ENCODE results near the gene AACS. TPM values are rescaled to one million over a fixed set of nuclear protein-coding genes. Genes with fewer than 3 reads are reported as not detected.

Gene AACS
- total RNA-seq, 1 experiment from 2014 or later: 46.8 TPM

DNA sequence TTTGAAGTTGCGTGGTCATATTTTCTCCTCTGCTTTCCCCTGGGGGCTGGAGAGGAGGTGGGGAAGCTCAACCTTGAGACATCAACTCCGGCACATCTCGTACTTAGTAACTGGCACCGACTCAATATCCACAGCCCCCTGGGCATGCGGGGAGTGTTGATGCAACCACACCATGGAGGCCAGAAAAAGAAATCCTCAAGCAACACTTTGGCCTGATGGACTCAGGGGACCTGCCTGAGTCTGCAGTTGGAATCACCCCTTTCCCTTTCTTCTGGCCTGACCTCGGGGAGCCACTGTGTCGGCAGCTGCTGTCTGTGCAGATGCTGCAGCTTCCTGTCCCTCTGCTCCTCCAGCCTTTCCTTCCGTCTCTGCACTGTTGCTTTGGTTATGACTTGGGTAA, 11.4 kb upstream of the AACS start:
- Histone ChIP-seq H3K9me3 (ENCODE audit: insufficient read depth, low read depth) (no peaks in the 10 kb centered on the region), H3K9me2 (ENCODE audit: insufficient read depth) (no peaks in the 10 kb centered on the region), H3K4me2 (no peak overlapping the region), H3F3A (ENCODE audit: insufficient read depth, low read depth) (no peaks in the 10 kb centered on the region), H3K27ac (no peak overlapping the region), H3K4me1 (replicated peaks; ENCODE audit: insufficient read depth) (no peaks in the 10 kb centered on the region), H2AFZ (no peak overlapping the region), H3K27me3 (ENCODE audit: insufficient read depth, low read depth) (no peaks in the 10 kb centered on the region), H3K79me2 (ENCODE audit: low read depth) (no peaks in the 10 kb centered on the region), H3K36me3 (ENCODE audit: low read depth) (no peaks in the 10 kb centered on the region), H4K20me1 (ENCODE audit: insufficient read depth) (no peaks in the 10 kb centered on the region), H3K4me3 (no peak overlapping the region)
- TF ChIP-seq EZH2 (IDR thresholded peaks at IDR 0.05; ENCODE audit: low read depth): no peak
- TF ChIP-seq, protein P1, sequence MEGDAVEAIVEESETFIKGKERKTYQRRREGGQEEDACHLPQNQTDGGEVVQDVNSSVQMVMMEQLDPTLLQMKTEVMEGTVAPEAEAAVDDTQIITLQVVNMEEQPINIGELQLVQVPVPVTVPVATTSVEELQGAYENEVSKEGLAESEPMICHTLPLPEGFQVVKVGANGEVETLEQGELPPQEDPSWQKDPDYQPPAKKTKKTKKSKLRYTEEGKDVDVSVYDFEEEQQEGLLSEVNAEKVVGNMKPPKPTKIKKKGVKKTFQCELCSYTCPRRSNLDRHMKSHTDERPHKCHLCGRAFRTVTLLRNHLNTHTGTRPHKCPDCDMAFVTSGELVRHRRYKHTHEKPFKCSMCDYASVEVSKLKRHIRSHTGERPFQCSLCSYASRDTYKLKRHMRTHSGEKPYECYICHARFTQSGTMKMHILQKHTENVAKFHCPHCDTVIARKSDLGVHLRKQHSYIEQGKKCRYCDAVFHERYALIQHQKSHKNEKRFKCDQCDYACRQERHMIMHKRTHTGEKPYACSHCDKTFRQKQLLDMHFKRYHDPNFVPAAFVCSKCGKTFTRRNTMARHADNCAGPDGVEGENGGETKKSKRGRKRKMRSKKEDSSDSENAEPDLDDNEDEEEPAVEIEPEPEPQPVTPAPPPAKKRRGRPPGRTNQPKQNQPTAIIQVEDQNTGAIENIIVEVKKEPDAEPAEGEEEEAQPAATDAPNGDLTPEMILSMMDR (conservative IDR thresholded peaks at IDR 0.05): no peak
- CTCF ChIA-PET: no interaction called here
- POLR2A ChIA-PET (ENCODE audit: unreplicated experiment): no interaction called here
- intact Hi-C loops (cut with micrococcal nuclease; ENCODE audit: unreplicated experiment): no loop called here
- no TSS peak for BruUV-seq (replicated peaks)
- no peak for DNase-seq

DNA sequence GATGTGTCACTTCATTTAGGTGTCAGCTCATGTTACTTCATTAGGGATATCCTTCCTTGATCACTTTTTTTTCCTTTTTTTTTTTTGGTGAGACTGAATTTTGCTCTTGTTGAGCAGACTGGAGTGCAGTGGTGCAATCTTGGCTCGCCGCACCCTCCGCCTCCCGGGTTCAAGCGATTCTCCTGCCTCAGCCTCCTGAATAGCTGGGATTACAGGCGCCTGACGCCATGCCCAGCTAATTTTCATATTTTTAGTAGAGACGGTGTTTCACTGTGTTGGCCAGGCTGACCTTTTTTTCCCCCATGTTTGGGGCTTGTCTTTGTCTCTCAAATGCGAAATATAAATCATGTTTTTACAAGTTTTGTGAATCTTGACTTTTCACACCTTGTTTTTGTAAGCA, 9.6 kb upstream of the AACS start:
- intact Hi-C loops (cut with micrococcal nuclease; ENCODE audit: unreplicated experiment): no loop called here
- no peaks in the 10 kb centered on the region for H3K27me3 ChIP-seq (ENCODE audit: insufficient read depth, low read depth)
- CTCF ChIA-PET: no interaction called here
- H3K9me3 ChIP-seq (ENCODE audit: insufficient read depth, low read depth): no peaks in the 10 kb centered on the region
- H3K4me2 ChIP-seq: no peak overlapping the region
- no peaks in the 10 kb centered on the region for H3K79me2 ChIP-seq (ENCODE audit: low read depth)
- no peak for TF ChIP-seq EZH2 (IDR thresholded peaks at IDR 0.05; ENCODE audit: low read depth)
- TF ChIP-seq, protein P1 (conservative IDR thresholded peaks at IDR 0.05): no peak
- no peaks in the 10 kb centered on the region for H3K36me3 ChIP-seq (ENCODE audit: low read depth)
- POLR2A ChIA-PET (ENCODE audit: unreplicated experiment): no interaction called here
- H3K4me1 ChIP-seq (replicated peaks; ENCODE audit: insufficient read depth): no peaks in the 10 kb centered on the region
- H3K9me2 ChIP-seq (ENCODE audit: insufficient read depth): no peaks in the 10 kb centered on the region
- H3F3A ChIP-seq (ENCODE audit: insufficient read depth, low read depth): no peaks in the 10 kb centered on the region
- no peak for DNase-seq
- no peak overlapping the region for H3K27ac ChIP-seq
- BruUV-seq (replicated peaks): no TSS peak
- H4K20me1 ChIP-seq (ENCODE audit: insufficient read depth): no peaks in the 10 kb centered on the region
- H3K4me3 ChIP-seq: no peak overlapping the region
- no peak overlapping the region for H2AFZ ChIP-seq

GRCh38 chr12:125056306-125056705, 8.9 kb upstream of the AACS start:
- Histone ChIP-seq H3F3A (ENCODE audit: insufficient read depth, low read depth) (no peaks in the 10 kb centered on the region), H3K9me3 (ENCODE audit: insufficient read depth, low read depth) (no peaks in the 10 kb centered on the region), H3K4me3 (no peak overlapping the region), H3K4me2 (no peak overlapping the region), H3K4me1 (replicated peaks; ENCODE audit: insufficient read depth) (no peaks in the 10 kb centered on the region), H2AFZ (no peak overlapping the region), H4K20me1 (ENCODE audit: insufficient read depth) (no peaks in the 10 kb centered on the region), H3K27ac (no peak overlapping the region), H3K36me3 (ENCODE audit: low read depth) (no peaks in the 10 kb centered on the region), H3K79me2 (ENCODE audit: low read depth) (no peaks in the 10 kb centered on the region), H3K27me3 (ENCODE audit: insufficient read depth, low read depth) (no peaks in the 10 kb centered on the region), H3K9me2 (ENCODE audit: insufficient read depth) (no peaks in the 10 kb centered on the region)
- no peak for DNase-seq
- ChIA-PET POLR2A (ENCODE audit: unreplicated experiment) (interaction anchor here (0.6 kb wide), 1 partner anchor 65 kb away, joined by 9 read pairs; no protein-coding TSS in a partner anchor), CTCF (no interaction called here)
- intact Hi-C loops (cut with micrococcal nuclease; ENCODE audit: unreplicated experiment): no loop called here
- BruUV-seq (replicated peaks): no TSS peak
- TF ChIP-seq, protein P1 (conservative IDR thresholded peaks at IDR 0.05): no peak
- no peak for TF ChIP-seq EZH2 (IDR thresholded peaks at IDR 0.05; ENCODE audit: low read depth)
